ENCODE results near the gene ZNF385B. TPM values are rescaled to one million over a fixed set of nuclear protein-coding genes. Genes with fewer than 3 reads are reported as not detected.
A peak's percentile ranks its signal among the peaks of the same experiment; 100 is the strongest.

ZNF385B gene
- total RNA-seq, 2 donors from 2014 or later: 5.3 to 18.1 TPM

DNA sequence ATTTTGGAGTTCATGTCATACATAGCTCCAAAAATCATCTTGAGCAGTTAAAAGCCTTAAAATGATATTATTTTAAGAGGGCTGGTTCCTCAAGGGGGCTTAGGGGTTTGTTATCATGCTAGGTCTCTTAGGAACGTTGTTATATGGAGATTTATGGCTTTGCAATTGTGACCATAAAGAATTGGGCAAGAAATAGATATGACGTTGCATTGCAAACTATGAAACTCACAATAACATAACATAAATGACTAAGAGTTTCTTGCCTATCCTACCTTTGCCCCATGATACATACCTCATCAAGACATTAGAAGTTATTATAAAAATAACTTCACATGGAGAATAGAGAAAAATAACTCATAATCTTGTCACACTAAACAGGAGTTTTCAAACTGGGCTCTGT, 390.4 kb downstream of the ZNF385B start:
- Mint-ChIP-seq H3K36me3 (ENCODE audit: low read depth) (no peaks in the 10 kb centered on the region), H3K27ac (no peak overlapping the region), H3K27me3 (ENCODE audit: insufficient read depth) (no peaks in the 10 kb centered on the region), H3K9me3 (no peaks in the 10 kb centered on the region), H3K4me1 (peaks cover 12% of the 10 kb centered on the region), H3K4me3 (no peak overlapping the region)
- Histone ChIP-seq H3K9ac (ENCODE audit: extremely low read depth, low read length, poor library complexity, severe bottlenecking) (no peak overlapping the region), H3K36me3 (ENCODE audit: control insufficient read depth, insufficient read depth, low read length) (no peaks in the 10 kb centered on the region), H3K27me3 (ENCODE audit: control insufficient read depth, insufficient read depth, low read length, poor library complexity, severe bottlenecking) (no peaks in the 10 kb centered on the region), H3K27ac (ENCODE audit: low read depth, low read length) (no peak overlapping the region), H3K4me1 (ENCODE audit: control insufficient read depth, insufficient read depth, low read length) (no peaks in the 10 kb centered on the region), H3K9me3 (ENCODE audit: control insufficient read depth, low read length) (no peaks in the 10 kb centered on the region), H3K4me3 (ENCODE audit: low read length) (no peak overlapping the region)
- WGBS, 2 experiments (ENCODE audit: insufficient coverage in 1 of 2, insufficient read length in 1 of 2): 82 to 100% methylated on average over 1 to 2 of the region's 2 CpGs
- TF ChIP-seq, protein P1, sequence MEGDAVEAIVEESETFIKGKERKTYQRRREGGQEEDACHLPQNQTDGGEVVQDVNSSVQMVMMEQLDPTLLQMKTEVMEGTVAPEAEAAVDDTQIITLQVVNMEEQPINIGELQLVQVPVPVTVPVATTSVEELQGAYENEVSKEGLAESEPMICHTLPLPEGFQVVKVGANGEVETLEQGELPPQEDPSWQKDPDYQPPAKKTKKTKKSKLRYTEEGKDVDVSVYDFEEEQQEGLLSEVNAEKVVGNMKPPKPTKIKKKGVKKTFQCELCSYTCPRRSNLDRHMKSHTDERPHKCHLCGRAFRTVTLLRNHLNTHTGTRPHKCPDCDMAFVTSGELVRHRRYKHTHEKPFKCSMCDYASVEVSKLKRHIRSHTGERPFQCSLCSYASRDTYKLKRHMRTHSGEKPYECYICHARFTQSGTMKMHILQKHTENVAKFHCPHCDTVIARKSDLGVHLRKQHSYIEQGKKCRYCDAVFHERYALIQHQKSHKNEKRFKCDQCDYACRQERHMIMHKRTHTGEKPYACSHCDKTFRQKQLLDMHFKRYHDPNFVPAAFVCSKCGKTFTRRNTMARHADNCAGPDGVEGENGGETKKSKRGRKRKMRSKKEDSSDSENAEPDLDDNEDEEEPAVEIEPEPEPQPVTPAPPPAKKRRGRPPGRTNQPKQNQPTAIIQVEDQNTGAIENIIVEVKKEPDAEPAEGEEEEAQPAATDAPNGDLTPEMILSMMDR (conservative IDR thresholded peaks at IDR 0.05): no peak
- no peak for DNase-seq

DNA sequence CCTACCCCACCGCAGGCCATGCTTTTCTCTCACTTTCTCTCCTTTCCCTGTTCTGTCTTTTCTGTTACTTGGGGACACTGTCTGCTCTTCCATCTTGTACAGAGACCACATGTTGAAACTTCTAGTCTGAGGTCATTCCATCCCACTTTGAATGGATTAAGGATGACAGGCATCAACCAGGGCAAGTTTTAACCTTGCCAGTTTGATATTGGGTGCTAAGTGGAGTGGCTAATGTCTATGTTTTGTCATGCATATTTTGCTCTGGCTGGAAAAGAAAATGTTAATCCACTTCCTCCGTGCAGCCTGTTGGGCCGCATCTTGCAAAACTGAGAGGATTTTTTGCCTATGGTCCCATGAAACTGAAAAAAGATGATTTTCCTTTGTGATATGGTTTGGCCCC, 391.3 kb downstream of the ZNF385B start:
- H3K4me3 Mint-ChIP-seq: no peak overlapping the region
- Histone ChIP-seq H3K27me3 (ENCODE audit: control insufficient read depth, insufficient read depth, low read length, poor library complexity, severe bottlenecking) (no peaks in the 10 kb centered on the region), H3K36me3 (ENCODE audit: control insufficient read depth, insufficient read depth, low read length) (no peaks in the 10 kb centered on the region), H3K9ac (ENCODE audit: extremely low read depth, low read length, poor library complexity, severe bottlenecking) (no peak overlapping the region), H3K4me1 (ENCODE audit: control insufficient read depth, insufficient read depth, low read length) (no peaks in the 10 kb centered on the region), H3K27ac (ENCODE audit: low read depth, low read length) (no peak overlapping the region), H3K9me3 (ENCODE audit: control insufficient read depth, low read length) (no peaks in the 10 kb centered on the region), H3K4me3 (ENCODE audit: low read length) (no peak overlapping the region)
- H3K27ac Mint-ChIP-seq: peak overlapping the region; percentile 4
- no peak for DNase-seq
- no peaks in the 10 kb centered on the region for H3K27me3 Mint-ChIP-seq (ENCODE audit: insufficient read depth)
- peaks cover under 1% of the 10 kb centered on the region for H3K36me3 Mint-ChIP-seq (ENCODE audit: low read depth)
- H3K9me3 Mint-ChIP-seq: peaks cover 3% of the 10 kb centered on the region
- TF ChIP-seq, protein P1 (conservative IDR thresholded peaks at IDR 0.05): no peak
- 72 to 76% methylated on average over 3 of the region's 3 CpGs for WGBS, 2 experiments (ENCODE audit: insufficient coverage in 1 of 2, insufficient read length in 1 of 2)
- H3K4me1 Mint-ChIP-seq: peaks cover 12% of the 10 kb centered on the region

DNA sequence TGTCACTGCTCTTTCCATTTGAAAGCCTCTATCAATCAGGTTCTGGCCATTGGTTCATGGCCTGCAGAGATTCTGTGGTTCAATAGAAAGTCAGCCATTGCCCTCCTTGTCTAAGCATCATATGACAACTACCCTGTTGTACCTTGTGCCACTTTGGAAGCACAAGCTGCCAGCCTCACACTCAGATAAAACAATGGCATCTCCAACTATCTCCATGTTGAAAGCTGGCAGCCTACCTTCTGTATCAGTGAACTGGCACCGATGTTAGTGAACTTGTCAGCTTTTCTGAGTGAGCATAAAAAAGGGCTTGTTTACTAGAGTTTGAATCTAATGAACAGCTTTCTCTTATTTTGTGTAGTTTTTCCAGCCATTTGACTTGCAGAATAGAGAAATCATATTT, 393.5 kb downstream of the ZNF385B start:
- no peak overlapping the region for H3K27ac Mint-ChIP-seq
- no peaks in the 10 kb centered on the region for H3K27me3 Mint-ChIP-seq (ENCODE audit: insufficient read depth)
- TF ChIP-seq, protein P1 (conservative IDR thresholded peaks at IDR 0.05): no peak
- Histone ChIP-seq H3K4me1 (ENCODE audit: control insufficient read depth, insufficient read depth, low read length) (no peaks in the 10 kb centered on the region), H3K9ac (ENCODE audit: extremely low read depth, low read length, poor library complexity, severe bottlenecking) (no peak overlapping the region), H3K27ac (ENCODE audit: low read depth, low read length) (no peak overlapping the region), H3K27me3 (ENCODE audit: control insufficient read depth, insufficient read depth, low read length, poor library complexity, severe bottlenecking) (no peaks in the 10 kb centered on the region), H3K36me3 (ENCODE audit: control insufficient read depth, insufficient read depth, low read length) (no peaks in the 10 kb centered on the region), H3K9me3 (ENCODE audit: control insufficient read depth, low read length) (peaks cover 4% of the 10 kb centered on the region), H3K4me3 (ENCODE audit: low read length) (no peak overlapping the region)
- peaks cover 17% of the 10 kb centered on the region for H3K9me3 Mint-ChIP-seq
- DNase-seq: no peak
- no peak overlapping the region for H3K4me3 Mint-ChIP-seq
- 93 to 100% methylated on average over 1 of the region's 1 CpG for WGBS, 2 experiments (ENCODE audit: insufficient coverage in 1 of 2, insufficient read length in 1 of 2)
- peaks cover 12% of the 10 kb centered on the region for H3K4me1 Mint-ChIP-seq
- peaks cover 12% of the 10 kb centered on the region for H3K36me3 Mint-ChIP-seq (ENCODE audit: low read depth)

All from endodermal cell (in vitro differentiated cells).